Mucosa of descending colon (tissue), 3 donors: Measurements from ENCODE around the gene POU3F3. TPM values are rescaled to one million over a fixed set of nuclear protein-coding genes. Genes with fewer than 3 reads are reported as not detected.
A peak's percentile ranks its signal among the peaks of the same experiment; 100 is the strongest.

Experiments
- ATAC-seq: fragments of 200-7000 bp; cut with Tn5 transposase; one replicate; pipeline ENCODE4 v1.9.1; 2020; ENCODE audit warnings: mild to moderate bottlenecking, moderate library complexity
- DNase-seq, 3 donors: peaks; one replicate each; pipeline ENCODE4 v3.0.0-alpha.2; 2020
- H3K36me3 ChIP-seq: fragments of 200-600 bp; one replicate; pipeline ENCODE4 v1.8.0; 2021; ENCODE audit warnings: low read depth, mild to moderate bottlenecking
- H3K4me1 ChIP-seq: fragments of 200-600 bp; one replicate; pipeline ENCODE4 v1.8.0; 2021; ENCODE audit warnings: low read depth, mild to moderate bottlenecking
- H3K4me3 ChIP-seq: fragments of 200-600 bp; one replicate; pipeline ENCODE4 v1.8.0; 2021; ENCODE audit warnings: mild to moderate bottlenecking
- H3K9me3 ChIP-seq: fragments of 200-600 bp; one replicate; pipeline ENCODE4 v1.8.0; 2021; ENCODE audit warnings: mild to moderate bottlenecking
- intact Hi-C, 2 donors: fragments of 100-400 bp; cut with DNase I in 1 of 2; cut with micrococcal nuclease in 1 of 2; formaldehyde crosslinking; loops; one replicate each; pipeline versions ENCODE4 v1.11.0 to v1.11.1; 2022; cut with DNase I, micrococcal nuclease
- total RNA-seq, 3 donors: library from RNA; stranded (reverse); fragmentation: NEBNext Ultra II Directional in 2 of 3; extraction: Animal tissue kit (Norgen Biotek cat#: 25700) in 2 of 3; gene quantifications; one replicate each; pipeline versions ENCODE4 v1.2.1 to v1.2.4, GENCODE V29; 2021 to 2023
- TF ChIP-seq, protein P1 (sequence below): fragments of 200-600 bp; IDR thresholded peaks from one replicate; pipeline ENCODE4 v1.8.0; 2022; ENCODE audit warnings: antibody characterized with exemption, mild to moderate bottlenecking
- donor health status: DM: no; HTN: no; CAD: no; lungs with moderate emphysema.
- donor health status: DM: no; HTN: no; CAD: no.
- donor health status: DM: no; HTN: yes; CAD: no.

The POU3F3 gene
- total RNA-seq, 3 donors from 2014 or later = 0.12 to 1.4 (median 0.14) TPM

DNA sequence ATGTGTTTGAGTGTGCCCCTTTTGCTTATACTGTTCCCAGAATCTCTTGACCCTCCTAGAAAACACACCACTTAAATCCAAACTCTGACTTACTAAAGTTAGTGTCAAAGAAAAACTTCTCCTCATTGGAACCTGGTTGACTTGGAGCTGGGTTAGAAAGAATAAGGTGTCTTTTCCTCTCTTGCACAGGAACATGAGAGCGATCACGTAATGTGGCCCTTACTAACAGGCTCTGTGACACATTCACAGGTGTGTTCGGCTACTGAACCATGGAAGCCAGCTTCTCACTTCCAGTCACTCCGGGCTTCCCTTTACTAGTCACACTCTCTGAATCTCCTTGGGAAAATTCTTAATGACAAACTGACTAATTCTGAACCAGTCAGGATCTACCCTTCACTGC is 5.4 kb upstream of the POU3F3 start:
- Histone ChIP-seq H3K4me3 (no peak overlapping the region), H3K4me1 (peaks cover 15% of the 10 kb centered on the region), H3K9me3 (no peaks in the 10 kb centered on the region), H3K36me3 (no peaks in the 10 kb centered on the region)
- DNase-seq (no peak), ATAC-seq (no peak)
- TF ChIP-seq, protein P1, sequence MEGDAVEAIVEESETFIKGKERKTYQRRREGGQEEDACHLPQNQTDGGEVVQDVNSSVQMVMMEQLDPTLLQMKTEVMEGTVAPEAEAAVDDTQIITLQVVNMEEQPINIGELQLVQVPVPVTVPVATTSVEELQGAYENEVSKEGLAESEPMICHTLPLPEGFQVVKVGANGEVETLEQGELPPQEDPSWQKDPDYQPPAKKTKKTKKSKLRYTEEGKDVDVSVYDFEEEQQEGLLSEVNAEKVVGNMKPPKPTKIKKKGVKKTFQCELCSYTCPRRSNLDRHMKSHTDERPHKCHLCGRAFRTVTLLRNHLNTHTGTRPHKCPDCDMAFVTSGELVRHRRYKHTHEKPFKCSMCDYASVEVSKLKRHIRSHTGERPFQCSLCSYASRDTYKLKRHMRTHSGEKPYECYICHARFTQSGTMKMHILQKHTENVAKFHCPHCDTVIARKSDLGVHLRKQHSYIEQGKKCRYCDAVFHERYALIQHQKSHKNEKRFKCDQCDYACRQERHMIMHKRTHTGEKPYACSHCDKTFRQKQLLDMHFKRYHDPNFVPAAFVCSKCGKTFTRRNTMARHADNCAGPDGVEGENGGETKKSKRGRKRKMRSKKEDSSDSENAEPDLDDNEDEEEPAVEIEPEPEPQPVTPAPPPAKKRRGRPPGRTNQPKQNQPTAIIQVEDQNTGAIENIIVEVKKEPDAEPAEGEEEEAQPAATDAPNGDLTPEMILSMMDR = no peak
- intact Hi-C loops = no loop called here

- H3K4me3 ChIP-seq = no peak overlapping the region
- peaks cover 19% of the 10 kb centered on the region for H3K4me1 ChIP-seq
- ATAC-seq = no peak
- TF ChIP-seq, protein P1 = no peak
- no peak for DNase-seq
- intact Hi-C loops = no loop called here
- H3K9me3 ChIP-seq = no peaks in the 10 kb centered on the region
- no peaks in the 10 kb centered on the region for H3K36me3 ChIP-seq
These were observed 4.8 kb upstream of the POU3F3 start for GRCh38 chr2:104849101-104849500.

DNA sequence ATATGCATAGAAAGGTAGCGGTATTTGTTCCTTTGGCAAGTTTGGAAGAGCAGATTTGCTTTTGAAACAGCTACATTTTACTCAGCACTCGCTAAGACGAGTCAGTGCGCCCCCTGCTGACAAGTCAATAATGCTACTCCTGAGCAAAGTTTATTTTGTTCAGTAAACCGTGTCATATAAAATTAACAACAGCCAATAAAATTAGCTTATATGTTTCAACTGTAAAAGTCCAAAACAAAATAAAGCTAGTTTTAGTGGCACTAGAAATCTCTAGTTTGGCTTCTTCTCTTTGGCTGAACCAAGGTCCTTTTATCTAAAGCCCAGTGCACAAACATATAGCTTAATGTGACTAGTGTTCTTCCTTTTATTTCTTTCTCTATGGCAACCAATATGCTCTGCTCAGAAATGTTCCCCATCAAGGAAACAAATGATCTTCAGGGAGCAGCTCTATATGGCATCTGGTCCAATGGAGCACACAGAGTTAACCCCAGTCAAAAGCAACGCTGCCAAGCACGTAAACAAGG is 4.2 kb upstream of the POU3F3 start:
- ATAC-seq (peak; percentile 64), DNase-seq (peak in 2 of 3 donors; percentile 61 to 62)
- TF ChIP-seq, protein P1 = peak; percentile 68
- intact Hi-C loops = no loop called here
- Histone ChIP-seq H3K9me3 (no peaks in the 10 kb centered on the region), H3K36me3 (no peaks in the 10 kb centered on the region), H3K4me3 (no peak overlapping the region), H3K4me1 (peaks cover 23% of the 10 kb centered on the region)

DNA sequence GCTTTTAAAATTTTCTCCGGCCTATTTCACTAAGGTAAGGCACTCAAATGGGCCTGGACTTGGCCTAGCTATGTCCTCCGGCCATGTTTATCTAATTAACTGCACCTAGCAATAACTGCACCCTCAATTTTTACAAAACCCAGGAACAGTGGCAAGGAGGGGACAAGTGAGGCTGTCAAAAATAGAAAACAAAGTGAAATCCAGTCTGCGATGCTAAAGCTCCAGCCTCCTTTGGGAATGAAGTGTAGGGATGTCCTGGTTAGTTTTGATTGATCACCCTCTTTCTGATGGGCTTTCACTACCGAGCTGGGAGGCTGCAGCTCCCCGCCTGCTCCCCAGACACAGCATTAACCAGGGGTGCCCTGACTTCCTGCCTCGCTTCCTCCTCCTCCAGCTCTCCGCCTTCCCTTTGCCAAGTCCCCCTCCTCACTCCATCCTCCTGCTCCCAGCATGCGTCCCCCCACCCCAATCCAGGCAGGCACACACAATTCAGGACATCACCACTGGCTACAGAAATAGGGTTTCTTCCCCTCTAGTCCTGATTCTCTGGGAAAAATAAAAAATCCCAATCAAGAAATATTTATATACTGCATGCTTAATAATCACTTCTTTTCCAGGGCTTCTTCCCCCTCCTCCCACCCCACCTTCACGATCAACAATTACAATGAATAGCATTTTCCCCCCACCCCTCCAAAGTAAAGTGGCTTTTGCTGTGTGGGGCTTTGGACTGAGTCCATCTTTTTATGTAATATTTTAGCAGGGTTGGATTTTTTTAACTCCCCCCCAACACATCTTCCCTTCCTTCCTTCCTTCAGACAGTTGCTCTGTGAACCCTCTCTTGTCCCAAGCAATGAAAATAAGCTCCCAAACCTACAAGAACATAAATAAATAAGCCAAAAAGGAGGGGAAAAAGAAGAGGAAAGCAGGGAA is 3.3 kb upstream of the POU3F3 start:
- TF ChIP-seq, protein P1 = no peak
- H3K4me3 ChIP-seq = no peak overlapping the region
- no peak for ATAC-seq
- peaks cover 23% of the 10 kb centered on the region for H3K4me1 ChIP-seq
- H3K9me3 ChIP-seq = no peaks in the 10 kb centered on the region
- intact Hi-C loops = no loop called here
- DNase-seq = no peak
- no peaks in the 10 kb centered on the region for H3K36me3 ChIP-seq

DNA sequence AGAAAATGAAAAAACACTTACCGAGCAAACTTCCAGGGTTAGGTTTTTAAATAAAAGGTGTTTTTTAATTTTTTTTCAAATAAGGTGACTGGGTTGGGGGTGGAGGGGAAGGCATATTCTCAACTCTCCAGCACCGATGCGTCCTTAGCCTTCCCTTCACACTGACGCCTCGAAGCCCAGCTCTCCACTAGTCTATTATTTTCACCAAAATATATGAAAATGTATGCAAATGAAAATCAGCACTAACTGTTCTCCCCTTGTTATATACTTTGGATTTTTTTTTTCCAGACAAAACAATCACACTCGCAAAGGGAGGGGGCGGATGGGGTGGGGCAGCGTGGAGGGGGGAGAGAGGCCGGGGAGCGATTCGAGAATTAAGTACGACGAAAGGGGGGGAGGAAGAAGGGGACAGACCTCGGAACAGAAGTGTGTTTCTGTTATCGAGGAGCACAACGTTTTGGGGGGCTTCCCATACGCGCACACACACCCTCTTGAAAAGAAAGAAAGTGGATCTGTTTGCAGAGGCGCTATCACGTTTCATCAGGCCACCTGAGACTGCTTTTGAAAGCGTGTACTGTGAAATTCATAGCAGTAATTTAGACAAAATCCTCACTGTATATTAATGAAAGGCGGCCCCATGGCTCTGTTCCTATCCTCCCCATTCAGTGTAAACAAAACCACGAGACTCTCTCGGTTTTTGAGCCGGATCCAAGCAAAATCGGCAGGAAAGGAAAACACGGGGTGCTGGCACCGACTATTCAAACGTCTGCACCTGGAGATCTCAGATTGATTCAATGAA is 2.4 kb upstream of the POU3F3 start:
- TF ChIP-seq, protein P1 = no peak
- DNase-seq (no peak), ATAC-seq (no peak)
- intact Hi-C loops = no loop called here
- Histone ChIP-seq H3K36me3 (no peaks in the 10 kb centered on the region), H3K9me3 (no peaks in the 10 kb centered on the region), H3K4me3 (no peak overlapping the region), H3K4me1 (peaks cover 23% of the 10 kb centered on the region)
